ENCODE results near the gene EP400. TPM values are rescaled to one million over a fixed set of nuclear protein-coding genes. Genes with fewer than 3 reads are reported as not detected.

EP400 gene
- total and polyA plus RNA-seq, 2 donors (not counting 1 experiment from before 2014, with no cell fraction given): 3.4 to 12.4 TPM

DNA sequence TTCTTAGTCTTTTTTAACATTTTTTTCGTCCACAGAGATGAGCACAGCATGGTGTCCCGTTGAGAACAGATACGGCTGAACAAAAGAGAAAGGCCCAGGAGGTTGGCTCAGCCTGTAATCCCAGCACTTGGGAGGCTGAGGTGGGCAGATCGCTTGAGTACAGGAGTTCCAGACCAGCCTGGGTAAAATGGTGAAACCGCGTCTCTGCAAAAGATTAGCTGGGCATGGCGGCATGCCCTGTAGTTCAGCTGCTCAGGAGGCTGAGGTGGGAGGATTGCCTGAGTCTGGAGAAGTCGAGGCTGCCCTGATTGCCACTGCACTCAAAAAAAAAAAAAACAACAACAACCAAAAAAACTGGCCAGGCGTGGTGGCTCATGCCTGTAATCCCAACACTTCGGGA, 5.9 kb upstream of the EP400 start:
- DNase-seq (ENCODE audit: low read depth in 2 of 2): no peak
- Histone ChIP-seq H3K9me3 (ENCODE audit: control insufficient read depth, insufficient read depth, low read depth, low read length) (no peaks in the 10 kb centered on the region), H3K4me1 (ENCODE audit: control insufficient read depth, extremely low read depth, insufficient read depth, low read length) (no peaks in the 10 kb centered on the region), H4K20me1 (ENCODE audit: control insufficient read depth, extremely low read depth, insufficient read depth, low read length) (no peaks in the 10 kb centered on the region), H3K4me2 (ENCODE audit: extremely low read depth, insufficient read depth, low read length) (no peak overlapping the region), H3K27ac (ENCODE audit: insufficient read depth, low read length) (no peak overlapping the region), H3K79me2 (ENCODE audit: control insufficient read depth, insufficient read depth, low read length) (no peaks in the 10 kb centered on the region), H3K4me3 (replicated peaks in 1 of 4; ENCODE audit: control extremely low read depth in 1 of 4, insufficient read depth in 1 of 4, low read depth in 3 of 4, low read length in 4 of 4) (no peak overlapping the region), H3K27me3 (ENCODE audit: control insufficient read depth, insufficient read depth, low read length) (no peaks in the 10 kb centered on the region), H3K36me3 (ENCODE audit: control insufficient read depth, insufficient read depth, low read length) (peaks cover 31% of the 10 kb centered on the region), H2AFZ (ENCODE audit: low read length) (no peak overlapping the region), H3K9ac (ENCODE audit: insufficient read depth, low read length) (no peak overlapping the region)
- TF ChIP-seq, protein P1, sequence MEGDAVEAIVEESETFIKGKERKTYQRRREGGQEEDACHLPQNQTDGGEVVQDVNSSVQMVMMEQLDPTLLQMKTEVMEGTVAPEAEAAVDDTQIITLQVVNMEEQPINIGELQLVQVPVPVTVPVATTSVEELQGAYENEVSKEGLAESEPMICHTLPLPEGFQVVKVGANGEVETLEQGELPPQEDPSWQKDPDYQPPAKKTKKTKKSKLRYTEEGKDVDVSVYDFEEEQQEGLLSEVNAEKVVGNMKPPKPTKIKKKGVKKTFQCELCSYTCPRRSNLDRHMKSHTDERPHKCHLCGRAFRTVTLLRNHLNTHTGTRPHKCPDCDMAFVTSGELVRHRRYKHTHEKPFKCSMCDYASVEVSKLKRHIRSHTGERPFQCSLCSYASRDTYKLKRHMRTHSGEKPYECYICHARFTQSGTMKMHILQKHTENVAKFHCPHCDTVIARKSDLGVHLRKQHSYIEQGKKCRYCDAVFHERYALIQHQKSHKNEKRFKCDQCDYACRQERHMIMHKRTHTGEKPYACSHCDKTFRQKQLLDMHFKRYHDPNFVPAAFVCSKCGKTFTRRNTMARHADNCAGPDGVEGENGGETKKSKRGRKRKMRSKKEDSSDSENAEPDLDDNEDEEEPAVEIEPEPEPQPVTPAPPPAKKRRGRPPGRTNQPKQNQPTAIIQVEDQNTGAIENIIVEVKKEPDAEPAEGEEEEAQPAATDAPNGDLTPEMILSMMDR (conservative IDR thresholded peaks at IDR 0.05 in 1 of 2, IDR thresholded peaks at IDR 0.05 in 1 of 2; ENCODE audit: low read depth in 1 of 2, low read length in 2 of 2): no peak
- no peak for TF ChIP-seq EZH2 (IDR thresholded peaks at IDR 0.05; ENCODE audit: low read length, missing control alignments)

- TF ChIP-seq, protein P1 (conservative IDR thresholded peaks at IDR 0.05 in 1 of 2, IDR thresholded peaks at IDR 0.05 in 1 of 2; ENCODE audit: low read depth in 1 of 2, low read length in 2 of 2): no peak
- no peak for TF ChIP-seq EZH2 (IDR thresholded peaks at IDR 0.05; ENCODE audit: low read length, missing control alignments)
- no peaks in the 10 kb centered on the region for H3K9me3 ChIP-seq (ENCODE audit: control insufficient read depth, insufficient read depth, low read depth, low read length)
- H3K9ac ChIP-seq (ENCODE audit: insufficient read depth, low read length): no peak overlapping the region
- H3K36me3 ChIP-seq (ENCODE audit: control insufficient read depth, insufficient read depth, low read length): peaks cover 27% of the 10 kb centered on the region
- H3K4me1 ChIP-seq (ENCODE audit: control insufficient read depth, extremely low read depth, insufficient read depth, low read length): no peaks in the 10 kb centered on the region
- H3K27ac ChIP-seq (ENCODE audit: insufficient read depth, low read length): no peak overlapping the region
- no peaks in the 10 kb centered on the region for H4K20me1 ChIP-seq (ENCODE audit: control insufficient read depth, extremely low read depth, insufficient read depth, low read length)
- no peak for DNase-seq (ENCODE audit: low read depth in 2 of 2)
- H3K27me3 ChIP-seq (ENCODE audit: control insufficient read depth, insufficient read depth, low read length): no peaks in the 10 kb centered on the region
- H3K4me2 ChIP-seq (ENCODE audit: extremely low read depth, insufficient read depth, low read length): no peak overlapping the region
- H2AFZ ChIP-seq (ENCODE audit: low read length): no peak overlapping the region
- no peak overlapping the region for H3K4me3 ChIP-seq (replicated peaks in 1 of 4; ENCODE audit: control extremely low read depth in 1 of 4, insufficient read depth in 1 of 4, low read depth in 3 of 4, low read length in 4 of 4)
- H3K79me2 ChIP-seq (ENCODE audit: control insufficient read depth, insufficient read depth, low read length): no peaks in the 10 kb centered on the region
Observed at GRCh38 chr12:131944601-131945251, 5.0 kb upstream of the EP400 start.

GRCh38 chr12:131946757-131947156, 3.0 kb upstream of the EP400 start:
- no peak overlapping the region for H3K27ac ChIP-seq (ENCODE audit: insufficient read depth, low read length)
- H3K79me2 ChIP-seq (ENCODE audit: control insufficient read depth, insufficient read depth, low read length): peaks cover 15% of the 10 kb centered on the region
- no peaks in the 10 kb centered on the region for H3K27me3 ChIP-seq (ENCODE audit: control insufficient read depth, insufficient read depth, low read length)
- H3K9ac ChIP-seq (ENCODE audit: insufficient read depth, low read length): no peak overlapping the region
- H3K36me3 ChIP-seq (ENCODE audit: control insufficient read depth, insufficient read depth, low read length): peaks cover 18% of the 10 kb centered on the region
- H3K4me1 ChIP-seq (ENCODE audit: control insufficient read depth, extremely low read depth, insufficient read depth, low read length): no peaks in the 10 kb centered on the region
- H3K4me2 ChIP-seq (ENCODE audit: extremely low read depth, insufficient read depth, low read length): no peak overlapping the region
- H2AFZ ChIP-seq (ENCODE audit: low read length): no peak overlapping the region
- H4K20me1 ChIP-seq (ENCODE audit: control insufficient read depth, extremely low read depth, insufficient read depth, low read length): no peaks in the 10 kb centered on the region
- no peak overlapping the region for H3K4me3 ChIP-seq (replicated peaks in 1 of 4; ENCODE audit: control extremely low read depth in 1 of 4, insufficient read depth in 1 of 4, low read depth in 3 of 4, low read length in 4 of 4)
- no peaks in the 10 kb centered on the region for H3K9me3 ChIP-seq (ENCODE audit: control insufficient read depth, insufficient read depth, low read depth, low read length)
- TF ChIP-seq, protein P1 (conservative IDR thresholded peaks at IDR 0.05 in 1 of 2, IDR thresholded peaks at IDR 0.05 in 1 of 2; ENCODE audit: low read depth in 1 of 2, low read length in 2 of 2): no peak
- TF ChIP-seq EZH2 (IDR thresholded peaks at IDR 0.05; ENCODE audit: low read length, missing control alignments): no peak
- no peak for DNase-seq (ENCODE audit: low read depth in 2 of 2)
